ENCODE measurements around the gene PCBP1. TPM values are rescaled to one million over a fixed set of nuclear protein-coding genes. Genes with fewer than 3 reads are reported as not detected.

PCBP1 gene
- total and polyA plus RNA-seq, 9 of the 15 experiments (the other 6 are each of a cell fraction or from before 2014, with no cell fraction given): 19.2 to 407 (median 78.1) TPM

DNA sequence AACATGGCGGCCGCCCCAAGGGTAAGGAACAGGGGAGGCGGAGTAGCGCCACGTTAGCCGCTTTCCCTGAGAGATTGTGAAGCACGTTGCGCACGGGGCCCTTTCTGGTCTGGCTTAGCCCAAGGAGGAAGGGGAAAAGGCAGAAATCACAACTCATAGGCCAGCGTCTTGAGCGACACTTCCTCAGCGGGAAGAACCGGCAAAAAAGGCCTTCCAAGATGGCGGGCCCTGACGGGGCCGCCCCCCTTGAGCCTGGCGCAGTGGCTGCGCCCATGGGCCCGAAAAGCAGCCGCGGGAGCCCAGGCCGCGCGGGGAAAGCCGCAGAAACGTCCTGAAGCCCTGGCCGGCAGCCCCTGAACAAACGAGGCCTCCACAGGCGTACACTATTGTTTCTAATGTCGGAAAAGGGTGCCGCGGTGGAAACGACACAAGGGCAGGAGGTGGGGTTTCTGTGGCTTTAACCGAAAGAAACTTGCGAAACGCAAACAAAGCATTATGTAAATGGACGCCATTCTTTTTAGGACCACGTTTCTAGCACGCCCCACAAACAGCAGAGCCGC is 919 bp upstream of the PCBP1 start (continued):
- TF ChIP-seq CBX2 (IDR thresholded peaks at IDR 0.05; ENCODE audit: insufficient read depth, low read length, poor library complexity, severe bottlenecking) (no peak), TAL1 (IDR thresholded peaks at IDR 0.05) (no peak), LARP7 (IDR thresholded peaks at IDR 0.05) (no peak), WHSC1 (IDR thresholded peaks at IDR 0.05; ENCODE audit: low read length) (no peak), CSDE1 (IDR thresholded peaks at IDR 0.05) (peak; percentile 16 to 89; a peak in 3 of 4 replicates), RHOXF2B (CRISPR knock-in tag; conservative IDR thresholded peaks at IDR 0.05) (no peak), NCOA4 (IDR thresholded peaks at IDR 0.05; ENCODE audit: partially characterized antibody) (no peak), POLR2B (IDR thresholded peaks at IDR 0.05; ENCODE audit: low read depth, partially characterized antibody) (peak; percentile 71), SMC3 (conservative IDR thresholded peaks at IDR 0.05; ENCODE audit: insufficient read depth, low read depth, low read length) (0 out of 2 replicates have a peak, but pooled peaks have one; percentile 6), KLF6 (CRISPR knock-in tag; IDR thresholded peaks at IDR 0.05; ENCODE audit: borderline replicate concordance) (peak; percentile 83; the same call in 1 of the 2 replicates), HDAC2 (IDR thresholded peaks at IDR 0.05) (no peak), POLR2A (conservative IDR thresholded peaks at IDR 0.05) (peak; percentile 79)
- TF ChIP-seq, protein P1, sequence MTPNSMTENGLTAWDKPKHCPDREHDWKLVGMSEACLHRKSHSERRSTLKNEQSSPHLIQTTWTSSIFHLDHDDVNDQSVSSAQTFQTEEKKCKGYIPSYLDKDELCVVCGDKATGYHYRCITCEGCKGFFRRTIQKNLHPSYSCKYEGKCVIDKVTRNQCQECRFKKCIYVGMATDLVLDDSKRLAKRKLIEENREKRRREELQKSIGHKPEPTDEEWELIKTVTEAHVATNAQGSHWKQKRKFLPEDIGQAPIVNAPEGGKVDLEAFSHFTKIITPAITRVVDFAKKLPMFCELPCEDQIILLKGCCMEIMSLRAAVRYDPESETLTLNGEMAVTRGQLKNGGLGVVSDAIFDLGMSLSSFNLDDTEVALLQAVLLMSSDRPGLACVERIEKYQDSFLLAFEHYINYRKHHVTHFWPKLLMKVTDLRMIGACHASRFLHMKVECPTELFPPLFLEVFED (CRISPR knock-in tag; conservative IDR thresholded peaks at IDR 0.05): peak; percentile 87; the same call in 1 of the 2 replicates
- TF ChIP-seq, protein P2, sequence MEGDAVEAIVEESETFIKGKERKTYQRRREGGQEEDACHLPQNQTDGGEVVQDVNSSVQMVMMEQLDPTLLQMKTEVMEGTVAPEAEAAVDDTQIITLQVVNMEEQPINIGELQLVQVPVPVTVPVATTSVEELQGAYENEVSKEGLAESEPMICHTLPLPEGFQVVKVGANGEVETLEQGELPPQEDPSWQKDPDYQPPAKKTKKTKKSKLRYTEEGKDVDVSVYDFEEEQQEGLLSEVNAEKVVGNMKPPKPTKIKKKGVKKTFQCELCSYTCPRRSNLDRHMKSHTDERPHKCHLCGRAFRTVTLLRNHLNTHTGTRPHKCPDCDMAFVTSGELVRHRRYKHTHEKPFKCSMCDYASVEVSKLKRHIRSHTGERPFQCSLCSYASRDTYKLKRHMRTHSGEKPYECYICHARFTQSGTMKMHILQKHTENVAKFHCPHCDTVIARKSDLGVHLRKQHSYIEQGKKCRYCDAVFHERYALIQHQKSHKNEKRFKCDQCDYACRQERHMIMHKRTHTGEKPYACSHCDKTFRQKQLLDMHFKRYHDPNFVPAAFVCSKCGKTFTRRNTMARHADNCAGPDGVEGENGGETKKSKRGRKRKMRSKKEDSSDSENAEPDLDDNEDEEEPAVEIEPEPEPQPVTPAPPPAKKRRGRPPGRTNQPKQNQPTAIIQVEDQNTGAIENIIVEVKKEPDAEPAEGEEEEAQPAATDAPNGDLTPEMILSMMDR (IDR thresholded peaks at IDR 0.05 in 2 of 3, conservative IDR thresholded peaks at IDR 0.05 in 1 of 3; ENCODE audit: insufficient read depth in 2 of 3, low read depth in 1 of 3, low read length in 3 of 3): no peak
- TF ChIP-seq, protein P3, sequence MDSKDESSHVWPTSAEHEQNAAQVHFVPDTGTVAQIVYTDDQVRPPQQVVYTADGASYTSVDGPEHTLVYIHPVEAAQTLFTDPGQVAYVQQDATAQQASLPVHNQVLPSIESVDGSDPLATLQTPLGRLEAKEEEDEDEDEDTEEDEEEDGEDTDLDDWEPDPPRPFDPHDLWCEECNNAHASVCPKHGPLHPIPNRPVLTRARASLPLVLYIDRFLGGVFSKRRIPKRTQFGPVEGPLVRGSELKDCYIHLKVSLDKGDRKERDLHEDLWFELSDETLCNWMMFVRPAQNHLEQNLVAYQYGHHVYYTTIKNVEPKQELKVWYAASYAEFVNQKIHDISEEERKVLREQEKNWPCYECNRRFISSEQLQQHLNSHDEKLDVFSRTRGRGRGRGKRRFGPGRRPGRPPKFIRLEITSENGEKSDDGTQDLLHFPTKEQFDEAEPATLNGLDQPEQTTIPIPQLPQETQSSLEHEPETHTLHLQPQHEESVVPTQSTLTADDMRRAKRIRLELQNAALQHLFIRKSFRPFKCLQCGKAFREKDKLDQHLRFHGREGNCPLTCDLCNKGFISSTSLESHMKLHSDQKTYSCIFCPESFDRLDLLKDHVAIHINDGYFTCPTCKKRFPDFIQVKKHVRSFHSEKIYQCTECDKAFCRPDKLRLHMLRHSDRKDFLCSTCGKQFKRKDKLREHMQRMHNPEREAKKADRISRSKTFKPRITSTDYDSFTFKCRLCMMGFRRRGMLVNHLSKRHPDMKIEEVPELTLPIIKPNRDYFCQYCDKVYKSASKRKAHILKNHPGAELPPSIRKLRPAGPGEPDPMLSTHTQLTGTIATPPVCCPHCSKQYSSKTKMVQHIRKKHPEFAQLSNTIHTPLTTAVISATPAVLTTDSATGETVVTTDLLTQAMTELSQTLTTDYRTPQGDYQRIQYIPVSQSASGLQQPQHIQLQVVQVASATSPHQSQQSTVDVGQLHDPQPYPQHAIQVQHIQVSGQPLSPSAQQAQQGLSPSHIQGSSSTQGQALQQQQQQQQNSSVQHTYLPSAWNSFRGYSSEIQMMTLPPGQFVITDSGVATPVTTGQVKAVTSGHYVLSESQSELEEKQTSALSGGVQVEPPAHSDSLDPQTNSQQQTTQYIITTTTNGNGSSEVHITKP (IDR thresholded peaks at IDR 0.05; ENCODE audit: partially characterized antibody): peak; percentile 95
- TF ChIP-seq, protein P4, sequence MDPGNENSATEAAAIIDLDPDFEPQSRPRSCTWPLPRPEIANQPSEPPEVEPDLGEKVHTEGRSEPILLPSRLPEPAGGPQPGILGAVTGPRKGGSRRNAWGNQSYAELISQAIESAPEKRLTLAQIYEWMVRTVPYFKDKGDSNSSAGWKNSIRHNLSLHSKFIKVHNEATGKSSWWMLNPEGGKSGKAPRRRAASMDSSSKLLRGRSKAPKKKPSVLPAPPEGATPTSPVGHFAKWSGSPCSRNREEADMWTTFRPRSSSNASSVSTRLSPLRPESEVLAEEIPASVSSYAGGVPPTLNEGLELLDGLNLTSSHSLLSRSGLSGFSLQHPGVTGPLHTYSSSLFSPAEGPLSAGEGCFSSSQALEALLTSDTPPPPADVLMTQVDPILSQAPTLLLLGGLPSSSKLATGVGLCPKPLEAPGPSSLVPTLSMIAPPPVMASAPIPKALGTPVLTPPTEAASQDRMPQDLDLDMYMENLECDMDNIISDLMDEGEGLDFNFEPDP (CRISPR knock-in tag; IDR thresholded peaks at IDR 0.05): no peak
- TF ChIP-seq, protein P5, sequence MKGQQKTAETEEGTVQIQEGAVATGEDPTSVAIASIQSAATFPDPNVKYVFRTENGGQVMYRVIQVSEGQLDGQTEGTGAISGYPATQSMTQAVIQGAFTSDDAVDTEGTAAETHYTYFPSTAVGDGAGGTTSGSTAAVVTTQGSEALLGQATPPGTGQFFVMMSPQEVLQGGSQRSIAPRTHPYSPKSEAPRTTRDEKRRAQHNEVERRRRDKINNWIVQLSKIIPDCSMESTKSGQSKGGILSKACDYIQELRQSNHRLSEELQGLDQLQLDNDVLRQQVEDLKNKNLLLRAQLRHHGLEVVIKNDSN (CRISPR knock-in tag; IDR thresholded peaks at IDR 0.05): peak; percentile 59
- TF ChIP-seq, protein P6, sequence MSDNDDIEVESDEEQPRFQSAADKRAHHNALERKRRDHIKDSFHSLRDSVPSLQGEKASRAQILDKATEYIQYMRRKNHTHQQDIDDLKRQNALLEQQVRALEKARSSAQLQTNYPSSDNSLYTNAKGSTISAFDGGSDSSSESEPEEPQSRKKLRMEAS (CRISPR knock-in tag; IDR thresholded peaks at IDR 0.05): peak; percentile 61; the same call in 1 of the 2 replicates

All from K562 (cell line).